GM03348 (cell line): ENCODE data around the gene ANKS1A.
A peak's percentile ranks its signal among the peaks of the same experiment; 100 is the strongest.
"Not testable (repeated sequence)": the region's sequence is repeated elsewhere in the genome, so short reads cannot be mapped to it uniquely, and the experiment has no call there.

Source experiments
- DNase-seq: peaks from one replicate; pipeline ENCODE4 v3.0.0; 2012; ENCODE audit warnings: low spot score

ANKS1A gene

GRCh38 chr6:34888874-34889555 lies at the start of gene ANKS1A:
Gene ANKS1A, plus strand, starts transcription at chr6:34889255. Its CDS starts 148 bp downstream, at chr6:34889403.
- peak; percentile 92 for DNase-seq

DNA sequence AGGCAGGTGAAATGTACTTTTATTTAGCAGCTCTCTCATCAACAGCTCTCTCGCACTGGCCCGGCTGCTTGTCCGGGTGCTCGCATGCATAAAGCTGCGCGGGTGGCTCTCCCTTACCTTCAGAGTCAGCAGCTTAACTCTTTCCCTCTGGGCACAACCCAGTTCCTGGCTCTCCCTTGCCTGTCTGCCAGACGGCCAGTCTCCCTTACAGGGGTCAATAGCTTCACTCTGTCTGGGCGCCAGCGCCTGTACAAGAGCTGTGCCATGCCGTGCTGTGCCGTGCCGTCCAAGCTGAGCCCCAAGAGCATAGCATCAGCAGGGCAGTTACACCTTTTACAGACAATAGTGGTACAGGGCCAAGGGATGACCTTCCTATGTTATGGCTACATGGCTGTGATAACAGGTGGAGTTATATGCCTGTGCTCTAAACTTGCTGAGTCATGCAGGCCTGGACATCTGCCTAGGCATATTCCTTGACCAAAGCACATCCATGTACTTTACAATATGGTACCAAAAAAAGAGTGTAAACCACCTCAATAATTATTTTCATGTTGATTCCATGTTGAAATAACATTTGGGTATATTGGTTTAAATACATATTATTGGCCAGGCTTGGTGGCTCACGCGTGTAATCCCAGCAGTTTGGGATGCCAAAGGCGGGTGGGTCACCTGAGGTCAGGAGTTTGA lies 49.2 kb upstream of the ANKS1A start:
- DNase-seq, result no peak

DNA sequence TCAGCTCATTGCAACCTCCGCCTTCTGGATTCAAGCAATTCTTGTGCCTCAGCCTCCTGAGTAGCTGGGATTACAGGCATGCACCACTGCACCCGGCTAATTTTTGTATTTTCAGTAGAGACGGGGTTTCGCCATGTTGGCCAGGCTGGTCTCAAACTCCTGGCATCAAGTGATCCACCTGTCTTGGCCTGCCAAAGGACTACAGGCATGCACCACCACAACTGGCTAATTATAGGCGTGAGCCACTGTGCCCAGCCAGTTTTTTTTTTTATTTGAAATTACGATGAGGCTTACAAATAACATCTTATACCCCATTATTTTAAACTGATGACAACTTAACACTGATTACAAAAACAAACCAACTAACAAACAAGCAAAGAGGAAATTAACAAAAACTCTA lies 40.0 kb upstream of the ANKS1A start:
- not testable (repeated sequence) for DNase-seq

DNA sequence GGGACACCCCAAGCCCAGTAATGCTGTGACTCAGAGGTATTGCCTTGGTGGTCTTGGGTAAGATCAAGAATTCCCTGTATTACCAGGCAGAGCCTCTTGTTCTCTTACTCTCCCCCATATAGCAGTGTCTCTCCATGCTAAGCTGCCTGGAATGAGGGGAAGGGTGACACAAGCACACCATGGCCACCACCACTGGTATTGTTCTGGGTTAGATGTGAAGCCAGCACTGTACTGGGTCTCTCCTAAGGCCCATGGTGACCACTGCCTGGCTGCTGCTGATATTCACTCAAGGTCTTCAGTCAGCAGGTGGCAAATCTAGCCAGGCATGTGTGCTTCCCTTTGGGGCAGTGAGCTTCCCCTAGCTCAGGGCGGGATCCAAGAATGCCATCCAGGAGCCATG lies 37.7 kb upstream of the ANKS1A start:
- no peak for DNase-seq

GRCh38 chr6:34852406-34853085 lies 36.5 kb upstream of the ANKS1A start:
- DNase-seq, result no peak

- DNase-seq, result no peak
Observed at GRCh38 chr6:34855463-34855862, 33.6 kb upstream of the ANKS1A start.

DNA sequence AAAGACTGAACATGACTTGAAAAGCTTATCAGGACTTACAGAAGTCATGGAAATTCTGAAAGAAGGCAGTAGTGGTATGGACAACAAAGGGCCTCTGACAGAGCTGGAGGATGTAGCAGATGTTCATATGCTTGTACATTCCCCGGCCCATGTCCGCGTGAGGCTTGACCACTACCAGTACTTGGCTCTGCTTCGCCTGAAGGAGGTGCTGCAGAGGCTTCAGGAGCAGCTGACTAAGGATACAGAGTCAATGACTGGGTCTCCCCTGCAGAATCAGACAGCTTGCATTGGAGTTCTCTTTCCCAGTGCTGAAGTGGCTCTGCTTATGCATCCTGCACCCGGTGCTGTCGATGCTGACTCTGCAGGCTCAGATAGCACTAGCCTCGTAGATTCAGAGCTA lies 30.4 kb upstream of the ANKS1A start:
- DNase-seq, result no peak

- DNase-seq, result no peak
Observed at GRCh38 chr6:34859951-34860350, 29.1 kb upstream of the ANKS1A start.

DNA sequence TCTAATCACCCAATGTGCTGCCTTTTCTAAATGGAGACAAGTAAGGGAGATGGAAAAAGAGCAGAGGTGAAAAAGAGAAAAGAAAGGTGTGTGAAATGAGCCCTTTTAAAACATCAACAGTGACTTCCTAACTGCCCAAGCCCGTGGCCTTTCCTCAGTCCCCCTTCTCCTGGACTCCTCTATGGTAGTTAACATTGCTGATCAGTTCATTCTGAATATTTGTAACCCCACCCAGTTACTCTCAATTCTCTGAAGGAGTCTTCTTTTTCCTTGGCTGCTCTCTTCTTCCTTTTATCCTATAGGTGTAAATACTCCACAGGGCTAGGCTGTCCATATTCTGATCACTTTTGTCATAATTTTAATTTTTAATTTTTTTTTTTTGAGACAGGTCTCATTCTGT lies 28.3 kb upstream of the ANKS1A start:
- DNase-seq, result no peak

DNA sequence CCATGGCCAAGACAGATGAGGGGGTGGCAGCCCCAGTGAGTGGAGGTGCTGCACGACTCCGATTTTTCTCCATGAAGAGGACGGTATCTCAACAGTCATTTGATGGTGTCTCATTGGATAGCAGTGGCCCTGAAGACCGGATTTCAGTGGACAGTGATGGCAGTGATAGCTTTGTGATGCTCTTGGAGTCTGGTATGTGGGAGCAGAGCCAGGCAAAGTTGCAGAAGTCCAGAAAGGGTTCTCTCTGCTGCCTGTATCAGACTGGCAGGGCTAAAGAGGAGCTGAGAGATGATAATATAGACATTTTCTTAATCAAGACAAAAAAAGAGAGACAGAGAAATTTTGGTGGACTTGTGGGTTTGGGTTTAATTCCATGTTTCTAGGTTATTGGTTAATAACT lies 25.0 kb upstream of the ANKS1A start:
- no peak for DNase-seq

GRCh38 chr6:34865107-34865506 lies 23.9 kb upstream of the ANKS1A start:
- DNase-seq, result no peak

- no peak for DNase-seq
Observed at GRCh38 chr6:34866509-34866908, 22.5 kb upstream of the ANKS1A start.

GRCh38 chr6:34867484-34867883 lies 21.6 kb upstream of the ANKS1A start:
- DNase-seq, result no peak

DNA sequence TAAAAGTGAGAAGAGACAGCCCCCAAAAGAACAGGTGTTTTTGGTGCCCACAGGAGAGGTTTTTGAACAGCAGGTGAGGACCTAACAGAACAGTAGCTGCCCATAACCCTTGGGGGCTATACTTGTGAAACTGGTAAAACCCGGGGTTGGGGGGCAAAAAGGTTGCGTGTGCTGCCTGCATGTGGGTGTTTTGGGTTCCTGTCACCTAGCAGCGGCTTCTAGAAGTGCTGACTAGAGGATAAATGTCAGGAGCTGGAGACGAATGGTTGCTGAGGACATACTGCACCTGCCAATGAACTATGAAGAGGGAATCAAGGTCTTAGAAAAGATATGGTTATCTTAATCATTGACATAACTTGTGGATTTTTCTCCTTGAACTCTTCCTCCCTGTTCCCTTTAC lies 17.2 kb upstream of the ANKS1A start:
- DNase-seq, result no peak

- DNase-seq, result no peak
Observed at GRCh38 chr6:34872332-34872731, 16.7 kb upstream of the ANKS1A start.

- no peak for DNase-seq
Observed at GRCh38 chr6:34875292-34876213, 13.5 kb upstream of the ANKS1A start.

DNA sequence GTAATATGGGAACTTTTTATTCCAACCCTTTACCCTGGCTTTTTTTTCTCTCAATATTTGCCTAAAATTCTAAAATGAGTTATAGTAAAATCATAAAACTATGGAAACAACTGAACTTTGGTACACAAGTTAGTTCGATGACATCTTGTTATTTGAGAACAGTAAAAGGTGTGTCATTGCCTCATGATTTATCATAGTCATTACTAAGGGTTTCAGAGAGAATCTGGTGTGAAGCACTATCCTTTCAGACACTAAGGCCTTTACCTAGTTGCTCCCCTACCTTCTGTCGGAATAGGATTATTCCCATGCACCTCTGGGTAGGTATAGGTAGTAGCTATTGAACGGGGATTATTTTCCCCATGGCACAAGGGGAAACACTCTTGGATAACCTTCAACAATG lies 12.6 kb upstream of the ANKS1A start:
- DNase-seq, result no peak

DNA sequence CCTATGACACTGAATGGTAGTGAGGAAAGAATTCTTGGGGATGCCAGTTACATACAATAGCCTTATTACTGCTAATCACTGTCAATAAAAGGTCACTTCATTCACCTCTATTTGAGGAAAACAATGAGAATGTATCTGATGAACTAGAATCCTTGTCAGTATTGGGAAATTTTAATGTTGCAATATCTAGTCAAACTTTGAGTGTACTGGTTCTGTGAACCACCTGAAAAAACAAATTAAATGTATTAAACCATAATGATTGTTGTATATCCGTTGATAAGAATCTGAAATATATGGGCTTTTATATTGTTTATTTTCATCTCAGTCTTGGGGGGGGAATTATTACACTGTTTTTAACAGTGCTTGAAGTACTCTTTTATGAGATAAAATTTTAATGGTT lies 11.8 kb upstream of the ANKS1A start:
- no peak for DNase-seq

DNA sequence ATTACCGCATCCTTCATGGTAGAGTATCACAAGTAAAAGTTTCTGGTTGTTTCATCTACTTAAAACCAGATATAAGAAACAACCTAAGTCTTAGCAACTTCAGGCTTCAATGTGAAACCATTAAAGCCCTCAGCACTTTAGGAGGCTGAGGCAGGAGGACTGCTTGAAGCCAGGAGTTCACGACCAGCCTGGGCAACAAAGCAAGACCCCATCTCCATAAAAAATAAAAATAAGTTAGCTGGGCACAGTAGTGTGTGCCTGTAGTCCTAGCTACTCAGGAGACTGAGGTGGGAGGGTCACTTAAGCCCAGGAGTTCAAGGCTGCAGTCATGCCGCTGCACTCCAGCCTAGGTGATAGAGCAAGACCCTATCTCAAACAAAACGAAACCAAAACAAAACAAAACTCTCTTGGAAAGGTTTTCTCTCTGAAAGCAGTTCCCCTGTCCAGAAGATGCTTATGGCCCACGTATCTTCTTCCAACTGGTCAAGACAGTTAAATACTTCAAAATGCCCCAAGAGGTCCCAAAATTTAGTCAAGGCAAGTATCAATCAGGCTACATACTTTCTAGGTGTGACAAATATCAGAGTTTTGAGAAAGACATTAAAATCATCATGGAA lies 11.1 kb upstream of the ANKS1A start:
- DNase-seq, result no peak

DNA sequence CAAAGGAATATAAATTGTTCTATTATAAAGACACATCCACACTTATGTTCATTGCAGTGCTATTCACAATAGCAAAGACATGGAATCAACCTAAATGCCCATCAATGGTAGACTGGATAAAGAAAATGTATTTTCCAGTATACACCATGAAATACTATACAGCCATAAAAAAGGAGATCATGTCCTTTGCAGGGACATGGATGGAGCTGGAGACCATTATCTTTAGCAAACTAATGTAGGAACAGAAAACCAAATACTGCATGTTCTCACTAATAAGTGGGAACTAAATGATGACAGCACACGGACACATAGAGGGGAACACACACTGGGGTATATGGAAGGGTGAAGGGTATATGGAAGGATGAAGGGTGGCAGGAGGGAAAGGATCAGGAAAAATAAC lies 5.0 kb upstream of the ANKS1A start:
- not testable (repeated sequence) for DNase-seq

DNA sequence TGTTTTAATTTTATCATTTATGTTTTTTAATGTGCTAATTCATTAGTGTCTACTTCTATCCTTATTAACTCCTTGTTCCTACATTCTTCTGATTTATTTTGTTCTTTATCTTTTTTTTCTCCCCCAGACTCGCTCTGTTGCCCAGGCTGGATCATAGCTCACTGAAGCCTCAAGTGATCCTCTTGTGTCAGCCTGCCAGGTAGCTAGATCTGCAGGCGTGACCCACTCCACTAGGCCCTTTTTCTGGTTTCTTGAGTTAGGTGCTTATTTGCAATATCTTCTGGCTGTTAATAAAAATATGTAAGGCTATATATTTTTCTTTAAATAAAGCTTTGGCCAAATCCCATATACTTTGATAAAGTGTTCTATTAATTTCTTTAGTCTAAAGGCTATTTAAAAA lies 4.1 kb upstream of the ANKS1A start:
- no peak for DNase-seq

- DNase-seq, result not testable (repeated sequence)
Observed at GRCh38 chr6:34885837-34886236, 3.2 kb upstream of the ANKS1A start.
